Subcutaneous abdominal adipose tissue (tissue), 5 donors: Measurements from ENCODE around the gene SAA1.

Source experiments
- H3K27ac ChIP-seq: one replicate; pipeline ENCODE4 v1.7.0; 2013; ENCODE audit warnings: low read depth, mild to moderate bottlenecking, inconsistent platforms, low read length, moderate library complexity
- H3K27me3 ChIP-seq, 5 donors: one replicate each; pipeline ENCODE4 v1.7.0; 2013; ENCODE audit warnings: low read length in 5 of 5, inconsistent platforms in 1 of 5; ENCODE audit not compliant: control insufficient read depth in 5 of 5, insufficient read depth in 4 of 5
- H3K36me3 ChIP-seq, 5 donors: one replicate each; pipeline ENCODE4 v1.7.0; 2013; ENCODE audit warnings: low read length in 5 of 5; ENCODE audit not compliant: control insufficient read depth in 5 of 5, insufficient read depth in 5 of 5
- H3K4me1 ChIP-seq, 5 donors: one replicate each; pipeline ENCODE4 v1.7.0; 2013; ENCODE audit warnings: low read length in 5 of 5, mild to moderate bottlenecking in 3 of 5, moderate library complexity in 1 of 5; ENCODE audit not compliant: control insufficient read depth in 5 of 5, insufficient read depth in 5 of 5
- H3K4me3 ChIP-seq, 5 donors: one replicate each; pipeline ENCODE4 v1.7.0; 2013; ENCODE audit warnings: low read length in 5 of 5, low read depth in 1 of 5
- H3K9ac ChIP-seq, 5 donors: one replicate each; pipeline ENCODE4 v1.7.0; 2013; ENCODE audit warnings: low read length in 5 of 5, mild to moderate bottlenecking in 4 of 5, moderate library complexity in 3 of 5
- H3K9me3 ChIP-seq, 5 donors: one replicate each; pipeline ENCODE4 v1.7.0; 2013; ENCODE audit warnings: low read length in 5 of 5; ENCODE audit not compliant: control insufficient read depth in 5 of 5
- donor health status: healthy.
- donor health status: healthy.
- donor health status: healthy.
- donor health status: healthy.
- donor health status: healthy.

SAA1 gene

GRCh38 chr11:18317551-18317950, 51.5 kb downstream of the SAA1 start:
- peaks cover 0 to 3% (median 0%) of the 10 kb centered on the region in 5 donors for H3K36me3 ChIP-seq
- no peak overlapping the region for H3K27ac ChIP-seq
- peaks cover 0 to 23% (median 12%) of the 10 kb centered on the region in 5 donors for H3K4me1 ChIP-seq
- H3K27me3 ChIP-seq, result no peaks in the 10 kb centered on the region
- no peak overlapping the region for H3K4me3 ChIP-seq
- H3K9me3 ChIP-seq, result no peaks in the 10 kb centered on the region
- H3K9ac ChIP-seq, result no peak overlapping the region
